AG10803 (cell line): ENCODE results near the gene KRTAP10-12.

Experiments
- DNase-seq: peaks from one replicate; pipeline ENCODE4 v3.0.0; 2010; ENCODE audit warnings: low read depth
- H3K4me3 ChIP-seq: 2 replicates; pipeline ENCODE4 v1.5.1; 2011; ENCODE audit warnings: mild to moderate bottlenecking, low read length, control low read depth
- CTCF ChIP-seq: conservative IDR thresholded peaks from 2 replicates; pipeline ENCODE4 v1.5.1; 2011; ENCODE audit warnings: mild to moderate bottlenecking, low read length, control low read depth, inconsistent platforms

Gene KRTAP10-12

GRCh38 chr21:44732263-44732662 lies 35.3 kb downstream of the KRTAP10-12 start:
- TF ChIP-seq CTCF: no peak
- DNase-seq: no peak
- no peak overlapping the region for H3K4me3 ChIP-seq

DNA sequence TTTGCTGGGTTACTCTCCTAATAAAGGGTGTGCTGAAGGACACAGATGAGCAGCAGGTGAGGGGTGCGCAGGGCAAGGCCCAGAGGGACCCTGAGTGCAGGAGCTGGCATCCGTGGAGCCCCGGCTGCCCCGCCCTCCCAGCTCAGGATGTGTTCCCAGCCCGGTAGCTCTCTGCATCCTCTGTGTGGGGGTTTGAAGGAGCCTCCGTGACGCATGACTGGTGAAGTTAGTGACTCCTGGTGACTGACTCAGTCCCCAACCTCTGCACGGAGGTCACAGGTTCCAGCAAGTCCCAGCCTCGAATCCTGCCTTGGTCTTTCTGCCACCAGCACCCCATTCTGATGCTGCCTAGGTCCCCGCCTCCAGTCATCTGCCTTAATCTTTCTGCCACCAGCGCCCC lies 36.0 kb downstream of the KRTAP10-12 start:
- TF ChIP-seq CTCF: no peak
- no peak overlapping the region for H3K4me3 ChIP-seq
- DNase-seq: no peak

DNA sequence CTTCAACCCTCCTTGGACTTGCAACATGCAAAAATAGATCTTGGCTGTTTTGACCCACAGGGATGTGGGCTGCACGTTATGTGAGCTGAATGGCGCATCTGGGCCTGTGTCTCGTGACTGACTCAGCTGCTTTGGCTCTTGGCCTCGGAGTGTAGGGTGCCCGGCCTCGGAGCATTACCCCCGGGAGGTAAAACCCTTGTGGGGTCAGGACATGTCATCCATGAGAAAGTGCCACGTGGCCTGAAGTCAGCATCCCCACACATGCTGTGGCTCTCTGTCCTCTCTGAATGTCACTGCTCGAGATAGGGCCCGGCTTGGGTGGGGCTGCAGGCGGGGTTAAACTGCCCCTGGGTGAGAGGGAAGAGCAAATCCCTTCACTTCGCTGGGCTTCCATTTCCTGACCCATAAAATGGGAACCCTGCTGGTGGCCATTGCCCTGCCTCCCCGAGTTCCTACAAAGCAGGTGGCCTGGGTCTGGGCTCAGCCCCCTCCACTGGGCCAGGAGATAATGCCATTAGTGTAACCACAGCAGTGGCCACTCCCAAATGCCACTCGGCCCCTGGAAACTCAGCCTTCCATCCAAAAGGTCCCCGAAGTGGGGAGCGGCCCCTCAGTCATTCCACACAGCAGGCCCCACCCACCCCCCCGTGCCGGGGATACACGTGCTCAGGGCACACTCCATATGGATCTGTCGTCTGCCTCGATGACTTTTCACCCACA lies 37.2 kb downstream of the KRTAP10-12 start:
- H3K4me3 ChIP-seq: no peak overlapping the region
- TF ChIP-seq CTCF: no peak
- peak; percentile 25 for DNase-seq

DNA sequence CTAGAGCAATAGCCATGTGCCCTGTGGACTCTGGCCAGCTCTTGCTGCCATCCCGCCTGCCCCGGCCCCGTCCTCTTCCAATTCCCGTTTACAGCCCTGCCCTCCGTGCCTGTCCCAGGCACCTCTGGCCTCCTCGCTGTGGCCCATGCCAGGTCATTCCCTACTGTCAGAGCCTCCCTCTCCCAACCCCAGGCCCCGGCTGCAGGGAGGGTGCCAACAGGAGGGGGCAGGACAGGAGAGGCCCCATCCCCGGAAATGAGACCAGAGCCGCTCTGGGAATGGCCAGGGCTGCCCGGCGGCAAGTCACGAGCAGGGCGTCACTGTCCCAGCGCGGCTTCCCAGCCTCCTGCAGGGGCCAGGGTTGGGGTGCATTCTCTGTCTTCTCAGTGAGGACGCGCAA lies 37.9 kb downstream of the KRTAP10-12 start:
- no peak for DNase-seq

GRCh38 chr21:44735821-44736220 lies 38.8 kb downstream of the KRTAP10-12 start:
- no peak for DNase-seq
- no peak overlapping the region for H3K4me3 ChIP-seq
- no peak for TF ChIP-seq CTCF

More for the DNA sequence above, 37.9 kb downstream of the KRTAP10-12 start:
- no peak overlapping the region for H3K4me3 ChIP-seq
- TF ChIP-seq CTCF: no peak

DNA sequence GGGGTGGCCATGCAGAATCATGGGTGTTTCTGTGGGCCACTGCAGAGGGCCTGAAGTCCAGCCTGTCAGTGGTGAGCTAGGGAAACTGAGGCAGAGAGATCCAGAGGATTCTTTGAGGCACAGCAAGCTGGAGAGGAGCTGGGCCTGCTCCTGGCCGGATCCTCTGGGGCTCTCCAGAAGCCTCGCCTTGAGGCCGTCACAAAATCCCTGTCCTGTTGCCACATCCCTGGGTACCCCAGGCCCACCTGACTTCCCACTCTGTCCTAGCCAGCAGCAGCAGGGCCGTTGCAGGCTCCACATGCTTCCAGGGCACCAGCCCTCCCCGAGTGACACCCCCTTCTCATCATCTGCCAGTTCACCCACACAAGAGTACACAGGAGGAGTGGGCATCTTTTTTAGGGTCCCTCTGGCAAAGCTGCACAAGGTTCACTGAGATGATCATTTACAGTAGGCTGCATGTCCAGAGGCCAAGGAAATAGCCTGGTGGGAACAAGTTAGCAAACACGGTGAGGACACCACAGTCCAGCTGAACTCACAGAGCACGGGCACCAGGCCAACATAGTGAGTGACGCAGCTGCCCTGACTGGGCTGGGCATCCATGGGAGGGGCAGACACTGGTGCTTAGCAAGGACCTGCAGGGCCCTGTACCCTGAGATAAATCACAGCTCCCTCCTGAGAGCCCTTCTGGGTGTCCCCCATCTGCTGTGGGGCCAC lies 39.5 kb downstream of the KRTAP10-12 start:
- TF ChIP-seq CTCF: no peak
- DNase-seq: no peak

More for the DNA sequence above, 39.5 kb downstream of the KRTAP10-12 start:
- no peak overlapping the region for H3K4me3 ChIP-seq
